Breast epithelium (tissue), 4 donors: ENCODE results near the gene KCNE4. TPM values are rescaled to one million over a fixed set of nuclear protein-coding genes. Genes with fewer than 3 reads are reported as not detected.

Experiments used
- DNase-seq, 2 donors: peaks; one replicate each; pipeline ENCODE4 v3.0.0-alpha.2; 2019; ENCODE audit warnings: low spot score in 2 of 2
- H3K27ac ChIP-seq, 2 donors: fragments of 200-600 bp; sonication (generic) in 1 of 2; one replicate each; pipeline ENCODE4 v1.5.1; 2016 to 2019; ENCODE audit warnings: mild to moderate bottlenecking in 1 of 2
- H3K27me3 ChIP-seq, 2 donors: fragments of 200-600 bp; sonication (generic) in 1 of 2; one replicate each; pipeline versions ENCODE4 v1.5.1 to v1.6.0; 2017 to 2019; ENCODE audit warnings: control low read depth in 1 of 2, mild to moderate bottlenecking in 1 of 2
- H3K36me3 ChIP-seq: fragments of 200-600 bp; one replicate; pipeline ENCODE4 v1.5.1; 2019
- H3K4me1 ChIP-seq, 2 donors: fragments of 200-600 bp; sonication (generic); one replicate each; pipeline ENCODE4 v1.5.1; 2016 to 2019; ENCODE audit warnings: control low read depth in 1 of 2
- H3K4me3 ChIP-seq, 3 donors: fragments of 200-600 bp; sonication (generic); 1 replicate in 2 of 3; 2 replicates in 1 of 3; pipeline ENCODE4 v1.5.1; 2016 to 2019; ENCODE audit warnings: mild to moderate bottlenecking in 3 of 3, moderate library complexity in 2 of 3
- H3K9me3 ChIP-seq, 2 donors: fragments of 200-600 bp; sonication (generic) in 1 of 2; one replicate each; pipeline ENCODE4 v1.5.1; 2016 to 2019; ENCODE audit warnings: control low read depth in 1 of 2
- POLR2A ChIP-seq: fragments of 450-650 bp; IDR thresholded peaks from one replicate; pipeline ENCODE4 v1.6.1; 2016; ENCODE audit warnings: antibody characterized with exemption, mild to moderate bottlenecking, moderate library complexity
- POLR2AphosphoS5 ChIP-seq, 3 donors: sonication (generic); formaldehyde crosslinking; IDR thresholded peaks; one replicate each; pipeline ENCODE4 v1.6.1; 2017; ENCODE audit warnings: antibody characterized with exemption in 3 of 3
- intact Hi-C: fragments of 100-400 bp; cut with DNase I; formaldehyde crosslinking; loops from one replicate; pipeline ENCODE4 v1.15.1; 2023; ENCODE audit warnings: low total_unique reads
- total RNA-seq, 3 donors: library from RNA; depleted of rRNA; stranded (reverse); fragments of >200 nt; gene quantifications; one replicate each; pipeline ENCODE4 v1.1.0, GENCODE V29; 2016
- TF ChIP-seq, protein P1 (sequence below), 3 donors: fragments of 450-650 bp; IDR thresholded peaks; one replicate each; pipeline ENCODE4 v1.5.1; 2016 to 2017; ENCODE audit warnings: antibody characterized with exemption in 3 of 3, mild to moderate bottlenecking in 3 of 3, moderate library complexity in 3 of 3

Gene KCNE4
- total RNA-seq, 3 donors from 2014 or later = 5.0 to 26.2 (median 9.3) TPM

DNA sequence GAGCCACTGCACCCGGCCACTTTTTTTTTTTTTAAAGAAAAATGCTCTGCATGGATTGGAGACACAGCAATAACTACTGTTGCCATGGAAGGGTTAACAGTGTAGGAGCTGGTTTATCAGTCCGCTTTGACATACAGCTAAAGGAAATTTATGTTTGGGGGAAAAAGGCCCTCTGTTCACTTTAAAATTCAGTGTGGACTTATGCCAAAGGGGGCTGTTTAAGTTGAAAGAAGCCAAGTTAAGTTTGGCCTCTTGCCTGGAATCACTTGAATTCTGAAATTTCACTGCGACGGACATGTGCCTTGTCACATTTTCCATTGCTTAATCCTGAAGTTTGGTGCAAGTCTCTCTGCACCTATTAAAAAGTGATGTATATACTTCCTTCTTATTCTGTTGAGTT lies 3.1 kb downstream of the KCNE4 start:
- DNase-seq = no peak
- TF ChIP-seq POLR2AphosphoS5 (IDR thresholded peaks at IDR 0.05) (peak in 1 of 3 donors; percentile 16), POLR2A (no peak)
- H3K4me1 ChIP-seq = peaks cover 0 to 10% of the 10 kb centered on the region in 2 donors
- intact Hi-C loops = no loop called here
- no peaks in the 10 kb centered on the region for H3K9me3 ChIP-seq
- H3K4me3 ChIP-seq = peak overlapping the region in 1 of 3 donors; percentile 26
- H3K27ac ChIP-seq = peak overlapping the region; percentile 71
- H3K27me3 ChIP-seq = no peaks in the 10 kb centered on the region
- no peaks in the 10 kb centered on the region for H3K36me3 ChIP-seq

DNA sequence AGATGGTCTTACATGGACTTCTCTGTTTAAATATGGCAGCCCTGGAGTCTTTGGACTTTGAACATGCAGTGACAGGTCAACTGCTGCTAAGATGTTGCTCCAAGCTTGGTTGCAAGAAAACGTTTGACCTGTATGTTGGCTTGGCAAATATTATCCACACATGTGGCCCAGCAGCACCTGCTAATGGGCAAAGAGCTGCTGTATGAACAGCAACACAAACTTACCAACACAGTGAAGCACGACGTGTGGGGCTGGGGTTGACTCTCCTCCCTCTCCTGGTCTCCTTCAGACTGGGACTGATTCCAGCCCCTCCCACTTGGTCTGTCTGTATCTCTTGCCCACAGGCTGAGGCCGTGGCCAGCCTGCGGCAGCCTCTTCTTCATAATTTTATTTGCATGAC lies 3.8 kb downstream of the KCNE4 start:
- no peaks in the 10 kb centered on the region for H3K9me3 ChIP-seq
- DNase-seq = no peak
- peak overlapping the region in 1 of 3 donors; percentile 1 for H3K4me3 ChIP-seq
- peaks cover 0 to 10% of the 10 kb centered on the region in 2 donors for H3K4me1 ChIP-seq
- intact Hi-C loops = no loop called here
- TF ChIP-seq POLR2AphosphoS5 (IDR thresholded peaks at IDR 0.05) (no peak), POLR2A (no peak)
- TF ChIP-seq, protein P1, sequence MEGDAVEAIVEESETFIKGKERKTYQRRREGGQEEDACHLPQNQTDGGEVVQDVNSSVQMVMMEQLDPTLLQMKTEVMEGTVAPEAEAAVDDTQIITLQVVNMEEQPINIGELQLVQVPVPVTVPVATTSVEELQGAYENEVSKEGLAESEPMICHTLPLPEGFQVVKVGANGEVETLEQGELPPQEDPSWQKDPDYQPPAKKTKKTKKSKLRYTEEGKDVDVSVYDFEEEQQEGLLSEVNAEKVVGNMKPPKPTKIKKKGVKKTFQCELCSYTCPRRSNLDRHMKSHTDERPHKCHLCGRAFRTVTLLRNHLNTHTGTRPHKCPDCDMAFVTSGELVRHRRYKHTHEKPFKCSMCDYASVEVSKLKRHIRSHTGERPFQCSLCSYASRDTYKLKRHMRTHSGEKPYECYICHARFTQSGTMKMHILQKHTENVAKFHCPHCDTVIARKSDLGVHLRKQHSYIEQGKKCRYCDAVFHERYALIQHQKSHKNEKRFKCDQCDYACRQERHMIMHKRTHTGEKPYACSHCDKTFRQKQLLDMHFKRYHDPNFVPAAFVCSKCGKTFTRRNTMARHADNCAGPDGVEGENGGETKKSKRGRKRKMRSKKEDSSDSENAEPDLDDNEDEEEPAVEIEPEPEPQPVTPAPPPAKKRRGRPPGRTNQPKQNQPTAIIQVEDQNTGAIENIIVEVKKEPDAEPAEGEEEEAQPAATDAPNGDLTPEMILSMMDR (IDR thresholded peaks at IDR 0.05) = no peak
- no peaks in the 10 kb centered on the region for H3K27me3 ChIP-seq
- no peaks in the 10 kb centered on the region for H3K36me3 ChIP-seq
- peak overlapping the region; percentile 71 to 93 for H3K27ac ChIP-seq

DNA sequence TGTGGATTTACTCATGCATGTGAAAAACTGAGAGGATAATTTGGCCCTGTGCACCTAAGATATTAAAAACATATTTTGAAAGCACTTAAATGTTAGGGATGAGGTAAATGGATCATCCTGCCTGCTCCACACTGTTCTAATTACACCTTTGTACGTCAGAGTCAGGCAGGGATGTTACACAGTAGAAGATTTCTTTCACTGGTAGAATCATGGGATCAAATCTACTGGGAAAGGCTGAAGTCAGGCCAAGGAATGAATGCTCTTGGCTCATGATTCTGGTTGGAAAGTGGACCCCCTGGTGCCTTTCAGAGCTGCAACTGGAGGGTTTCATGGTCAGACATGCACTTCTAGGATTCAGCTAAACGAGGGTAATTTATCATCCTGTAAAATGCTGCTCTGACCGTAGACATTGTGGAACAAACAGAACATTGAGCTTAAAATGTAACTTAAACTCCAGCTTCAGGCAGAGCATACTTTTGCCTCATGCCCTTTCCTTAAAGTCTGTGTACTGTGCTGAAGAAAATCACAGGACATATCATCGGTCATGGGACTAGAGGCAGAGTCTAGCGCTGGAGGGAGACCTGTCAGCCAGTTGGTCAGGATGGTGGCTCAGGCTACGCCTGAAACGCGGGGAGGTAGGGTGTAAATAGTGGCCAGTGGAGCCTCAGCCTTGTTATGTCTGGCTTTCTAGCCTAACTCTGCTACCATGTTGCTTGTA lies 4.9 kb downstream of the KCNE4 start:
- H3K4me1 ChIP-seq = peaks cover 0 to 10% of the 10 kb centered on the region in 2 donors
- H3K27ac ChIP-seq = peak overlapping the region; percentile 83 to 93
- no peaks in the 10 kb centered on the region for H3K36me3 ChIP-seq
- intact Hi-C loops = no loop called here
- H3K9me3 ChIP-seq = no peaks in the 10 kb centered on the region
- H3K4me3 ChIP-seq = peak overlapping the region in 1 of 3 donors; percentile 16
- no peak for DNase-seq
- TF ChIP-seq, protein P1 (IDR thresholded peaks at IDR 0.05) = no peak
- no peak for TF ChIP-seq POLR2AphosphoS5 (IDR thresholded peaks at IDR 0.05)
- no peak for TF ChIP-seq POLR2A
- H3K27me3 ChIP-seq = no peaks in the 10 kb centered on the region

DNA sequence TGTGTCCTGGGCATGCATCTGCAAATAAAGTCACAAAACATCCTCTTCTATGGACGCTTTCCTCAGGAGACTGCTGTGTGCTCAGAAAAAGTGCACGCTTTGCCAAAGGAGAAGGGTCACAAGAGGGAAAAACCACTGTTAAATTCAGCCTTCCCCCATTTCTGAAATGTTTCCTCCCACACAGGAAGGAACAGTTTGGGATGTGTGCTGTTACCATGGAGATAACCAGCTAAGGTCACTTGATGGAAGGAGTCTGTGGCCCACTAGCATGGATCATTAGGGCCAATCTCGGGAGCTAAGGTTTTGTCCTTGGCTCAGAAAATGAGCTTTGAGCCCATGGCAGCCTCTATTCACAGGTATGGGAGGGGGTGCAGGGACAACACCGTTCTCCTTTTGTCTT lies 5.6 kb downstream of the KCNE4 start:
- no peaks in the 10 kb centered on the region for H3K9me3 ChIP-seq
- H3K4me1 ChIP-seq = peaks cover 0 to 10% of the 10 kb centered on the region in 2 donors
- no peaks in the 10 kb centered on the region for H3K36me3 ChIP-seq
- no peak for TF ChIP-seq POLR2AphosphoS5 (IDR thresholded peaks at IDR 0.05)
- TF ChIP-seq POLR2A = no peak
- H3K4me3 ChIP-seq = no peak overlapping the region
- intact Hi-C loops = no loop called here
- no peaks in the 10 kb centered on the region for H3K27me3 ChIP-seq
- peak overlapping the region; percentile 83 to 93 for H3K27ac ChIP-seq
- DNase-seq = no peak

DNA sequence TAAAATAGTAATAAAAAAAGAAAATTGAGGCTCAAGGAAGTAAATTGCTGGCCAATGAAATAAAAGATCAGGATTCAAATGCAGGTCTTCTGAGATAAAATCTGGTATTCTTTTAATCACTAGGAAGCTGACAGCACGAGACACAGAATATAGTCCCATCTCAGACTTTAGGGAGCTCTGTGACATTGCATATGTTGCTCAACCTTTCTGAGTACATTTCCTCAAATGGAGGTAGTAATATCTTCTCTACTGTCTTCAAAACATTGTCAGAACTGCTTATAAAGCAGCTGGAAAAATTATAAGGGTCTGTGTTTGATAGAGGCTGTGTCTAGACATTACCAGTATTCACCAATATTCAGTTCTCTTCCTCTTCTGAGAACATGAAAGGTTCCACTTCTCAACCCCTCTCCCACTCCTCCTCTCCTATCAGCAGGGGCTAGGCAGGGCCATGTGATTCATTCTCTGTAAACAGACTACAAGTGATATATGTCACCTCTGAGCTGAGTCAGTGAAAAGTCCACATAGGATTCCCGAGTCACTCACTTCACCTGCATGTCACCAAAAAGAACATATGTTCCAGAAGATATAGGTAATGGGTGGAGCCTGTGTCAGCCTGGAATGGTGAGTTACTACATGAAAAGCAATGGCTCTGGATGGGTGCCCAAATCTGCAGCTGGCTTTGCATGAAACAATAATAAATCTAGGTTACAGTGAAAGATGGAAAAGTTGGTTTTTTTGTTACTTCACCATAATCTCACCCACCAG lies 7.1 kb downstream of the KCNE4 start:
- peaks cover 0 to 10% of the 10 kb centered on the region in 2 donors for H3K4me1 ChIP-seq
- intact Hi-C loops = no loop called here
- H3K27me3 ChIP-seq = no peaks in the 10 kb centered on the region
- H3K27ac ChIP-seq = no peak overlapping the region
- H3K9me3 ChIP-seq = no peaks in the 10 kb centered on the region
- TF ChIP-seq, protein P1 (IDR thresholded peaks at IDR 0.05) = no peak
- TF ChIP-seq POLR2A (no peak), POLR2AphosphoS5 (IDR thresholded peaks at IDR 0.05) (no peak)
- H3K4me3 ChIP-seq = no peak overlapping the region
- no peaks in the 10 kb centered on the region for H3K36me3 ChIP-seq
- DNase-seq = no peak
